ENCODE data around the gene CALCB. TPM values are rescaled to one million over a fixed set of nuclear protein-coding genes. Genes with fewer than 3 reads are reported as not detected.

Gene CALCB
- total and polyA plus RNA-seq, 10 of the 15 experiments (the other 5 are each of a cell fraction or from before 2014, with no cell fraction given): 0.09 to 0.28 (median 0.12) TPM; not detected in 3

- POLR2A ChIA-PET: no interaction called here
- DNase-seq (ENCODE audit: low read depth, low spot score): no peak
- FAIRE-seq: no peak
- Histone ChIP-seq H3K79me2 (ENCODE audit: control insufficient read depth, insufficient read depth, low read length) (no peaks in the 10 kb centered on the region), H3K4me3 (no peak overlapping the region), H3K27me3 (replicated peaks in 1 of 2; ENCODE audit: control insufficient read depth in 2 of 2, insufficient read depth in 2 of 2, low read length in 1 of 2) (no peaks in the 10 kb centered on the region; a peak in 1 of 4 replicates), H2AFZ (ENCODE audit: control insufficient read depth, low read depth, low read length) (no peak overlapping the region), H3K36me3 (ENCODE audit: control insufficient read depth in 2 of 2, insufficient read depth in 2 of 2, low read length in 1 of 2) (no peaks in the 10 kb centered on the region), H3K4me1 (ENCODE audit: control insufficient read depth, insufficient read depth, low read length) (no peaks in the 10 kb centered on the region), H3K9me3 (replicated peaks; ENCODE audit: control insufficient read depth, insufficient read depth, low read length) (no peaks in the 10 kb centered on the region), H4K20me1 (ENCODE audit: control insufficient read depth, insufficient read depth) (no peaks in the 10 kb centered on the region), H3K9ac (ENCODE audit: control insufficient read depth, insufficient read depth, low read length) (no peak overlapping the region), H3K27ac (ENCODE audit: control insufficient read depth, insufficient read depth) (no peak overlapping the region), H3K4me2 (ENCODE audit: control insufficient read depth, insufficient read depth) (no peak overlapping the region)
- TF ChIP-seq TCF3 (IDR thresholded peaks at IDR 0.05; ENCODE audit: borderline replicate concordance, insufficient read depth, low read depth, low read length): no peak
- no peak for TF ChIP-seq BCL11A (IDR thresholded peaks at IDR 0.05; ENCODE audit: low read depth, low read length)
- TF ChIP-seq NBN (IDR thresholded peaks at IDR 0.05): no peak
- no peak for TF ChIP-seq CREB1 (IDR thresholded peaks at IDR 0.05; ENCODE audit: low read depth)
- in situ Hi-C loops (cut with MboI): no loop called here
- no peak for ATAC-seq
- 33% methylated on average over 11 of the region's 12 CpGs for WGBS (ENCODE audit: insufficient coverage, insufficient replicate concordance, low lambda C conversion rate, missing lambda C conversion rate)
- CTCF ChIA-PET: interaction anchor here (1.7 kb wide), 1 partner anchor 29 kb away, joined by 6 read pairs; no protein-coding TSS in a partner anchor
- RAD21 ChIA-PET (ENCODE audit: unreplicated experiment): no interaction called here
- BruUV-seq (replicated peaks): no TSS peak
- intact Hi-C loops (cut with micrococcal nuclease; ENCODE audit: unreplicated experiment): no loop called here
- SMC1A ChIA-PET (ENCODE audit: uncharacterized antibody, unreplicated experiment): no interaction called here
Measured at GRCh38 chr11:15035283-15035682, 38.1 kb upstream of the CALCB start.

- Histone ChIP-seq H3K27me3 (replicated peaks in 1 of 2; ENCODE audit: control insufficient read depth in 2 of 2, insufficient read depth in 2 of 2, low read length in 1 of 2) (no peaks in the 10 kb centered on the region), H3K79me2 (ENCODE audit: control insufficient read depth, insufficient read depth, low read length) (no peaks in the 10 kb centered on the region), H3K9me3 (replicated peaks; ENCODE audit: control insufficient read depth, insufficient read depth, low read length) (no peaks in the 10 kb centered on the region), H3K4me3 (no peak overlapping the region), H3K27ac (ENCODE audit: control insufficient read depth, insufficient read depth) (no peak overlapping the region), H2AFZ (ENCODE audit: control insufficient read depth, low read depth, low read length) (no peak overlapping the region), H3K4me1 (ENCODE audit: control insufficient read depth, insufficient read depth, low read length) (no peaks in the 10 kb centered on the region), H3K4me2 (ENCODE audit: control insufficient read depth, insufficient read depth) (no peak overlapping the region), H3K36me3 (ENCODE audit: control insufficient read depth in 2 of 2, insufficient read depth in 2 of 2, low read length in 1 of 2) (no peaks in the 10 kb centered on the region), H3K9ac (ENCODE audit: control insufficient read depth, insufficient read depth, low read length) (no peak overlapping the region), H4K20me1 (ENCODE audit: control insufficient read depth, insufficient read depth) (no peaks in the 10 kb centered on the region)
- BruUV-seq (replicated peaks): no TSS peak
- FAIRE-seq (no peak), ATAC-seq (no peak), DNase-seq (ENCODE audit: low read depth, low spot score) (no peak)
- POLR2A ChIA-PET: no interaction called here
- SMC1A ChIA-PET (ENCODE audit: uncharacterized antibody, unreplicated experiment): interaction anchor here (0.7 to 0.8 kb wide), 2 partner anchors 130 to 222 kb away, joined by 3 read pairs; no protein-coding TSS in a partner anchor
- 40% methylated on average over 2 of the region's 2 CpGs for WGBS (ENCODE audit: insufficient coverage, insufficient replicate concordance, low lambda C conversion rate, missing lambda C conversion rate)
- intact Hi-C loops (cut with micrococcal nuclease; ENCODE audit: unreplicated experiment) (no loop called here), in situ Hi-C loops (cut with MboI) (no loop called here)
- RAD21 ChIA-PET (ENCODE audit: unreplicated experiment): no interaction called here
- no peak for TF ChIP-seq NR2C1 (IDR thresholded peaks at IDR 0.05)
- TF ChIP-seq EED (IDR thresholded peaks at IDR 0.05; ENCODE audit: low read depth): no peak
- no peak for TF ChIP-seq FOXK2 (IDR thresholded peaks at IDR 0.05)
- TF ChIP-seq NFYA (IDR thresholded peaks at IDR 0.05; ENCODE audit: borderline replicate concordance, low read depth, low read length): no peak
- TF ChIP-seq SIX5 (IDR thresholded peaks at IDR 0.05; ENCODE audit: low read depth, low read length, severe bottlenecking): no peak
- TF ChIP-seq CREB1 (IDR thresholded peaks at IDR 0.05; ENCODE audit: low read depth): no peak
- TF ChIP-seq ESRRA (IDR thresholded peaks at IDR 0.05; ENCODE audit: low read length): no peak
- no peak for TF ChIP-seq SP1 (IDR thresholded peaks at IDR 0.05; ENCODE audit: low read depth, low read length)
- TF ChIP-seq, protein P1, sequence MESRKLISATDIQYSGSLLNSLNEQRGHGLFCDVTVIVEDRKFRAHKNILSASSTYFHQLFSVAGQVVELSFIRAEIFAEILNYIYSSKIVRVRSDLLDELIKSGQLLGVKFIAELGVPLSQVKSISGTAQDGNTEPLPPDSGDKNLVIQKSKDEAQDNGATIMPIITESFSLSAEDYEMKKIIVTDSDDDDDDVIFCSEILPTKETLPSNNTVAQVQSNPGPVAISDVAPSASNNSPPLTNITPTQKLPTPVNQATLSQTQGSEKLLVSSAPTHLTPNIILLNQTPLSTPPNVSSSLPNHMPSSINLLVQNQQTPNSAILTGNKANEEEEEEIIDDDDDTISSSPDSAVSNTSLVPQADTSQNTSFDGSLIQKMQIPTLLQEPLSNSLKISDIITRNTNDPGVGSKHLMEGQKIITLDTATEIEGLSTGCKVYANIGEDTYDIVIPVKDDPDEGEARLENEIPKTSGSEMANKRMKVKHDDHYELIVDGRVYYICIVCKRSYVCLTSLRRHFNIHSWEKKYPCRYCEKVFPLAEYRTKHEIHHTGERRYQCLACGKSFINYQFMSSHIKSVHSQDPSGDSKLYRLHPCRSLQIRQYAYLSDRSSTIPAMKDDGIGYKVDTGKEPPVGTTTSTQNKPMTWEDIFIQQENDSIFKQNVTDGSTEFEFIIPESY (IDR thresholded peaks at IDR 0.05): no peak
- TF ChIP-seq YY1 (IDR thresholded peaks at IDR 0.05; ENCODE audit: low read depth, low read length): no peak
- CTCF ChIA-PET: interaction anchor here (1.3 to 1.4 kb wide), 2 partner anchors 36 to 120 kb away, joined by 3 to 5 read pairs; no protein-coding TSS in a partner anchor
Measured at GRCh38 chr11:15038963-15039362, 34.4 kb upstream of the CALCB start.
